ENCODE data around the gene IGSF22.

IGSF22 gene

DNA sequence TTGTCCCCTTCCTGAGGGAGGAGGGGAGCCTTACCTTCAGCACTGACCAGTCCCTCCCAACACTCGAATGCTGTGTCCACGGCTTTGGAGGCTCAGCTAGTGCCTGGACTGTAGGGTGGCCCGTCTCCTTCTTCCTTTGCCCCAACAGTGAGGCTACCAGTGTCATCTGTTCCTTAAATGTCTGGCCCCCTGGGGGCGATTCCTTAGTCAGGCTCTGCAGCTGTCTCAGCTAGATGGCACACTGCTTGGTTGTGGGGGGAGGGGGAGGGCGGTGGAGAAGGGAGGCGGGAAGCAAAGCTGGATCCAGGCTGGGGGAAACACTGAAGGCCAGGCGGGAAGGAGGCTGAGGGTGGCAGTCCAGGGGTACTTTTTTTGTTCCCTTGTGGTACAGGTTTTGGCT lies at the start of gene IGSF22:
TSS of gene IGSF22 (minus strand) at position 149 of the 400 bp plus-strand sequence. CDS start 1,952 bp downstream, outside the sequence.
- DNase-seq: no peak

- no peak for DNase-seq
Observed at GRCh38 chr11:18774801-18775200, 48.8 kb upstream of the IGSF22 start.

- DNase-seq: no peak
Observed at GRCh38 chr11:18773681-18774080, 47.7 kb upstream of the IGSF22 start.

GRCh38 chr11:18773104-18773503 lies 47.1 kb upstream of the IGSF22 start:
- DNase-seq: no peak

GRCh38 chr11:18772211-18772610 lies 46.2 kb upstream of the IGSF22 start:
- DNase-seq: no peak

DNA sequence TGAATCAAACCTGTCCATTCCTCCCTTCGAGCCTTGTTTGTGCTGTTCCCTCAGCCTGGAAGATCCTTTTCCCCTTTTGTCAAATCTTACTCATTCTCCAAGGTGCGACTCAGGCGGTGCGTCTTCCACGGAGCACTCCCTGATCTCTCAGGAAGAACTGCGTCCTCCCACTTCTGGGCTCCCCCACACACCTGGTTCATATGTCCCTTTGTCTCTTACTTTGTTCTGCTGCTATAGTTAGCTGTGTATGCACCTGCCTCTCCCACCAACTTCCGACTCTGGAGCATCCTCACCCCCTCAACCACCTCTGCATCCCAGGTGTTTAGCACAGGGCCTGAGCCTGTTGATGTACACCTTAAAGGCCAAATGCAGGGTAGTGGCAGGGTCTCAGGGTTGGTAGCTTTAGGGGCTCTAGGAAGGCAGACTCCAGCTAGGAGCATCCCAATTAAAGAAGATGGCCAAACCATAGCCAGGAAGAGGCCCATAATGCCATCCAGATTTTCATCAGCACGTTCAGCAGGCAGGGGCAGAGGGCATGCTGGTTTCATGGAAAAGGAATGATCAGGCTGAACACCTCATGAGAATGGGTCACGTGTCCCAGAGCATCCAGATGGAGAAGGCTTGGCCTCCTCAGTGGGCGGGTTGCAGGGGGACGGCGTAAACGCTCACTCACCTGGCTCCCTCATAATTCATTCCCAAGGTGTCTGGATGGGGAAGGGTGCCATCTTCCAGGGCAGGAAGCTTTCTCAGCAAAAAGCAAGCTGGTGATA lies 45.5 kb upstream of the IGSF22 start:
- no peak for DNase-seq

- no peak for DNase-seq
Observed at GRCh38 chr11:18770479-18771125, 44.6 kb upstream of the IGSF22 start.

DNA sequence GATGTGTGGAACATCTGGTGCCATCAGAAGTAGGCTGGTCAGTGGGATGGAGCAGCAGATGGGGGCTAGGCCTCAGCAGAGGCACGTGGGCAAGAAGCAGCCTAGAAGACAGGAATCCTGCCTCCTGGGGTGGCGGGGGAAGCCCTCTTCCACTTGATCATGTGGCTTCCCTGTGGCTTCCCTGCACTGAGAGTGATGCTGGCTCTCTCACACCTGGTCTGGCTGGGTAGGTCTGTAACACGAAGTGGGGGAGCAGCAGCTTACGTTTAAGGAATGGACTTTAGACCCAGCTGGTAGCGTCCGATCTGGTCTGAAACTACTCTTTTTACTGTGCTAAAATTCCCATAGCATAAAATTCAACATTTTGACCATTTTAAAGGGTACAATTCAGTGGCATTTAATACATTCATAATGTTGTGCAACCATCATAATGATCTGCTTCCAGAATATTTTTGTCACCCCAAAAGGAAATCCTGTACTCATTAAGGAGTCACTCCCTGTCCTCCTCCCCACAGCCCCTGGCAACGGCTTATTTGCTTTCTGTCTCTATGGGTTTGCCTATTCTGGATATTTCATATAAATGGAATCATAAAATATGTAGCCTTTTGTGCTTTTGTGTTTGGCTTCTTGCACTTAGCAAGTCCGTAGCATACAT lies 43.9 kb upstream of the IGSF22 start:
- no peak for DNase-seq

- DNase-seq: no peak
Observed at GRCh38 chr11:18768978-18769377, 43.0 kb upstream of the IGSF22 start.

- DNase-seq: no peak
Observed at GRCh38 chr11:18768472-18768901, 42.5 kb upstream of the IGSF22 start.

- no peak for DNase-seq
Observed at GRCh38 chr11:18766015-18766414, 40.0 kb upstream of the IGSF22 start.

- no peak for DNase-seq
Observed at GRCh38 chr11:18765554-18765953, 39.6 kb upstream of the IGSF22 start.

DNA sequence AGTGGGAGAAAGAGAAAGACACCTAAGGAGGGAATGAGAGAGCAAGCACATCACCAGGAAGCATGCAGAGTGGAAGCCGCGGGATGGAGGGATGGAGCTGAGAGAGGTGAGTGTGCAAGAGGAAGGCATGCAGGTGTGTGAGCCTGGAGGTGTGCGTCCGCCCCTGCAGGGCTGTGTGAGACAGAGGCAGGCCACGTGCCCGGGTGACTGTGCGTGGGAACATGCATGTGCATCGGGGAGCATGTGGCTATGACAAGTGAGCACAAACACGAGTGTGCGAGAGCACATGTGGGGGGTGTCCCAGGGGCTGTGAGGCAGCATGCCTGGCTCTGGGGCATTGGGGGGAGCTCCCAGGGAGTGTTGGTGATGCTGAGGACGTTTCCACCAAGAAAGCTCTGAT lies 35.8 kb upstream of the IGSF22 start:
- DNase-seq: no peak

- no peak for DNase-seq
Observed at GRCh38 chr11:18761144-18761543, 35.2 kb upstream of the IGSF22 start.

DNA sequence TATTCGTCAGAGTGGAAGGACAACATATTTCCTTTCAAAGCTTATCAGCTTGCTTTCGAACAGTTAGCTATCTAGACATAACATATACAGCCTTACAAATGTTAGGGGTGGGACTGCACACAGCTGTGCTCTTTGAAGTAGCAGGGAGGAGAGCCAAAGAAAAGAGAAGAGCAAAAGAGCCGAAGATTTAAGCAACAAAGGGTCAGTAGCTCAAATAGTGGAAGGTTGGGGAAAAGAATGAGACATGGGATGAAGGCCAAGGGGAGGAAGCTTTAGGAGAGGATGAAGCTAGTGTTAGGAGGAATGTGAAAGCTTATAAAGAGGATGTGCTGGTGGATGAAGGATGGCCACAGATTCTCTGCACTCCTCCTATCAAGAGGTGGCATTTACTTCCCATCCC lies 31.8 kb upstream of the IGSF22 start:
- no peak for DNase-seq

DNA sequence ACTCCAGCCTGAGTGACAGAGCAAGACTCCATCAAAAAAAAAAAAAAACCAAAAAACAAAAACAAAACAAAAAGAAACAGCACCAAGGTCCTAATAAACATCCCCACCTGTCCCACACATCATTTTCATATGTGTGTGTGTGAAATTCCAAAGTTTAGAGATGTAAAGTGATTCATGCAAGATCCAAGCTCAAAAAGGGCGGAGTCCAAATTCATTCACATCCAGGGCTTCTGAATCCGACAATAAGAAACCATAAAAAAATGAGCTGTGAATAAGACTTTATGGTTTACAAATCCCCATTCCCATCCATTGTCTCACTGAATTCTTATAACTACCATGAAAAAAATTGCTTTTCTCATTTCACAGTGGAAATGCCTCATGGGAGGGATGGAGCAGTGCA lies 30.9 kb upstream of the IGSF22 start:
- DNase-seq: no peak

GRCh38 chr11:18754308-18754707 lies 28.3 kb upstream of the IGSF22 start:
- no peak for DNase-seq

DNA sequence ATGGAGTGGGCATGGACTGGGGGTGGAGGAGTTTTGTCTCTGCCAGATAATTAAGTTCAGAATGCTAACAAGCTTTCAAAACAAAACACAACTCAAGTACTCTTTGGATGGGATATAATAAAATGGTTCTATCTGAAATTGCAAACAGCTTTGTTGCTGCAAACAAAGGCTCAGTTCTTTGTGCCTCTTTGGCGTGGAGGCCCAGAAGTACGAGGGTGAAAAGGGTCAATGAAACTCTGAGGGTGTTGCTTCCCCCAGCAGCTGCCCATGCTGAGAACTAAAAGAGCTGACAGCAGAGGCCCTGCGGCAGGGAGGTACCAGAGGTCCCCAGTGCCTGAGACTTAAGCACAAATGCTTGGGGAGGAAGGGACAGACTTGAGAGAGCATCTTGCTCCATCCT lies 26.5 kb upstream of the IGSF22 start:
- no peak for DNase-seq

DNA sequence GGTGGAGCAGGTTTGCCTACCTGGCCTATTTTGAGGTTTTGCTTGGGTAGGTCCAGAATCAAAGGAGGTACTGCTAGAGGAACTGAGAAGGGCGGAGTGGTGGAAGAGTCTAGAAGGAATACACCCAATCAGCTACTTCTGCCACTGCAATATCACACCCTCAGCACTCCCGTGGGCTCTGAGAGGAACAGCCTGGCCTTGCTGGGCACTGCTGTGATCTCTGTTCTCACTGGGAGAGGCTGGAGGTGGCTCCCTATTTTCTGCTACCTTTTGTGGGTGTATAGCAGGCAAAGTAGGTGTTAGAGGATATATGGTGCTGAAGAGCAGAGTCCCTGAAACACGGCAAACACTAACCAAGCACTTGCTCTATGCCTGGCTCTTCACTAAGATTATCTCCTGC lies 25.0 kb upstream of the IGSF22 start:
- no peak for DNase-seq

DNA sequence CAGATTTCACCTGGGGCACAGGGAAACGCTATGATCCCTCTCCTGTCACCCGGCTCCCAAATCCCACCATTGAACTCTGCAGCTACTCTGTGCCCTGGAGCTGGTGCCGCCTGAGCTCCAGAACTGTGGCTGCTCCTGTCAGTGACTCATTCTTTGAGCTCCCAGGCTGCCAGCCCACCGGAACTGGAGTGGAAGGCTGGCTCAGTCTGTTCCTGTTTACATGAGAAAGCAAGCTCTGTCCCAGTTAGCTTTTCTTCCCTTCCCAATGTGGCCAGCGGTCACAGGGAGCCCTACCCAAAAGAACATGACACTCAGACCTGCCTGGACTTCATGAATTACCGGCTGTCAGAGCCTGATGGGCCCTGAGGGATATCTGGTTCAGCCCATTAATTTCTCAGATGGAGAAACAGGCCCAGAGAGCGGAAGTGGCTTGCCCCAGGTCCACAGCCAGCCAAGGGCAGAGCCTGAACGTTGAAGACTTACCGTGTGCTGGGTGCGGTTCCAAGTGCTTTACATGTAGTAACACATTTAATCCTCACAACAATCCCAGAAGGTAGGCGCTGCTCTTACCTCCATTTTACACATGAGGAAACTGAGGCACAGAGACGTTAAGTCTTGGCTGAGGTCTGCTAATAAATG lies 23.8 kb upstream of the IGSF22 start:
- no peak for DNase-seq

GRCh38 chr11:18748766-18749365 lies 22.9 kb upstream of the IGSF22 start:
- no peak for DNase-seq

- no peak for DNase-seq
Observed at GRCh38 chr11:18745251-18745650, 19.3 kb upstream of the IGSF22 start.

DNA sequence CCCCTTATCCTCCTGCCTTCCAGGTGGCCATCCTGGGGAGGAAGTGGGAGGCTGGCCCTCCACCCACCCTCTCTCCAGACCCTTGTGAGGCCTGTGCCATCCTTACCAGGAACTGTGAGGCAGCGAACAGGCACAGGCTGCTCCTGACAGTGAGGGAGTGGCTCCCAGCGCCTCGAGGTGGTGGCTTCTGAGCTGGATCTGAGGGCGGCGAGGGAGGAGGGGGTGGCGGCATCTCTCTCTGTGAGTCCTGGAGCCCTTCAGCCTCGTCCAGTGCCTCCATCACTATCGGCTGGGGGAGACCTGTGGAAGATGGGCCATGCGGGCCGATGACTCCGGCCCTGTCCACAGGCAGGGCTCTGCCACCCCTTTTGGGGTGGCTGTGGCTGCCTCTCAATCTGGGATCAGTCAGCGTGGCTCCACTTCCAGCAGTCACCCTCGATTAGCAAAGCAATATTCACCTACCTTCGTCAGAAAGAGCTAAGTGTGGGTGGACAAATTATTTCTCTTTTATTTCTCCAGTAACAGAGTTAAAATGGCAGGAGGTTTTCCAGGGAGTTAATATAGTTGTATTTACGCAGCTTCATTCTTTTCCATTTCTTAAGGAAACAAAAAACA lies 18.0 kb upstream of the IGSF22 start:
- no peak for DNase-seq

Data from right forelimb (tissue), 1 donor.